Mesendoderm (in vitro differentiated cells): ENCODE measurements around the gene RUNX3.

Source experiments
- DNase-seq: peaks from one replicate; pipeline ENCODE4 v3.0.0; 2013
- H2AK5ac ChIP-seq: 2 replicates; pipeline ENCODE4 v1.6.1; 2013; ENCODE audit warnings: low read length, inconsistent platforms
- H2BK120ac ChIP-seq: 2 replicates; pipeline ENCODE4 v1.6.1; 2013; ENCODE audit warnings: low read depth, mild to moderate bottlenecking, low read length, moderate library complexity, mixed read lengths
- H2BK15ac ChIP-seq: replicated peaks from 2 replicates; pipeline ENCODE4 v1.6.1; 2013; ENCODE audit warnings: low read depth, mild to moderate bottlenecking, moderate library complexity
- H2BK5ac ChIP-seq: 2 replicates; pipeline ENCODE4 v1.6.1; 2013; ENCODE audit warnings: low read length, inconsistent platforms
- H3K18ac ChIP-seq: 2 replicates; pipeline ENCODE4 v1.6.1; 2013; ENCODE audit warnings: mild to moderate bottlenecking, low read length, mixed read lengths
- H3K23ac ChIP-seq: one replicate; pipeline ENCODE4 v1.6.1; 2013; ENCODE audit warnings: low read length
- H3K27ac ChIP-seq: 2 replicates; pipeline ENCODE4 v1.5.1; 2013; ENCODE audit warnings: low read depth, mild to moderate bottlenecking, inconsistent platforms, low read length, moderate library complexity
- H3K27me3 ChIP-seq: 2 replicates; pipeline ENCODE4 v1.6.1; 2013; ENCODE audit warnings: low read length, control low read depth, mild to moderate bottlenecking, inconsistent platforms; ENCODE audit not compliant: insufficient read depth, poor library complexity
- H3K36me3 ChIP-seq: 2 replicates; pipeline ENCODE4 v1.6.1; 2013; ENCODE audit warnings: low read length, inconsistent platforms; ENCODE audit not compliant: control insufficient read depth, insufficient read depth
- H3K4ac ChIP-seq: one replicate; pipeline ENCODE4 v1.6.1; 2013; ENCODE audit warnings: low read depth, mild to moderate bottlenecking, low read length, moderate library complexity
- H3K4me1 ChIP-seq: 2 replicates; pipeline ENCODE4 v1.6.1; 2013; ENCODE audit warnings: low read depth, low read length, inconsistent platforms; ENCODE audit not compliant: control insufficient read depth
- H3K4me2 ChIP-seq: 2 replicates; pipeline ENCODE4 v1.6.1; 2013; ENCODE audit warnings: low read length
- H3K4me3 ChIP-seq: 2 replicates; pipeline ENCODE4 v1.5.1; 2013; ENCODE audit warnings: mild to moderate bottlenecking, low read length
- H3K56ac ChIP-seq: one replicate; pipeline ENCODE4 v1.6.1; 2013; ENCODE audit warnings: low read length
- H3K79me1 ChIP-seq: 2 replicates; pipeline ENCODE4 v1.6.1; 2013; ENCODE audit warnings: low read length, inconsistent platforms
- H3K79me2 ChIP-seq: 2 replicates; pipeline ENCODE4 v1.6.1; 2013; ENCODE audit warnings: mild to moderate bottlenecking, low read length; ENCODE audit not compliant: control insufficient read depth, insufficient read depth
- H3K9ac ChIP-seq: 2 replicates; pipeline ENCODE4 v1.6.1; 2013; ENCODE audit warnings: low read length, inconsistent platforms
- H4K5ac ChIP-seq: one replicate; pipeline ENCODE4 v1.6.1; 2013; ENCODE audit warnings: low read length
- H4K8ac ChIP-seq: one replicate; pipeline ENCODE4 v1.6.1; 2013; ENCODE audit warnings: low read depth, mild to moderate bottlenecking, control low read depth, low read length, moderate library complexity
- WGBS: extraction: QIAGEN DNeasy Blood & Tissue Kit; methylation state at CpG from one replicate; pipeline ENCODE4 v1.1.7; 2013; ENCODE audit warnings: low lambda C conversion rate, missing lambda C conversion rate; ENCODE audit not compliant: insufficient coverage; ENCODE audit errors: extremely low coverage; 5-methylcytosine and 5-hydroxymethylcytosine counted together

Gene RUNX3

GRCh38 chr1:24905979-24906720 is 23.9 kb downstream of the RUNX3 start:
- Histone ChIP-seq H3K23ac (no peak overlapping the region), H3K27ac (no peak overlapping the region), H2AK5ac (no peak overlapping the region), H4K8ac (no peak overlapping the region), H3K56ac (no peak overlapping the region), H3K79me2 (no peaks in the 10 kb centered on the region), H3K27me3 (no peaks in the 10 kb centered on the region), H3K4me3 (no peak overlapping the region), H3K4ac (no peak overlapping the region), H4K5ac (no peak overlapping the region), H2BK5ac (no peak overlapping the region), H3K36me3 (no peaks in the 10 kb centered on the region), H3K4me2 (no peak overlapping the region), H3K18ac (no peak overlapping the region), H2BK120ac (no peak overlapping the region), H3K4me1 (no peaks in the 10 kb centered on the region), H3K9ac (no peak overlapping the region), H2BK15ac (no peak overlapping the region), H3K79me1 (no peaks in the 10 kb centered on the region)
- WGBS: no CpG with 5 or more reads among the region's 17 CpGs
- DNase-seq: no peak

GRCh38 chr1:24905355-24905978 is 24.6 kb downstream of the RUNX3 start:
- Histone ChIP-seq H3K56ac (no peak overlapping the region), H3K4me1 (no peaks in the 10 kb centered on the region), H2BK15ac (no peak overlapping the region), H2BK5ac (no peak overlapping the region), H2AK5ac (no peak overlapping the region), H3K27me3 (no peaks in the 10 kb centered on the region), H3K23ac (no peak overlapping the region), H3K18ac (no peak overlapping the region), H2BK120ac (no peak overlapping the region), H3K4me3 (no peak overlapping the region), H3K4ac (no peak overlapping the region), H3K4me2 (no peak overlapping the region), H3K36me3 (no peaks in the 10 kb centered on the region), H3K27ac (no peak overlapping the region), H3K79me1 (no peaks in the 10 kb centered on the region), H3K79me2 (no peaks in the 10 kb centered on the region), H4K5ac (no peak overlapping the region), H4K8ac (no peak overlapping the region), H3K9ac (no peak overlapping the region)
- no CpG with 5 or more reads among the region's 13 CpGs for WGBS
- DNase-seq: no peak

- no peak overlapping the region for H3K4ac ChIP-seq
- WGBS: no CpG with 5 or more reads among the region's 11 CpGs
Observed at GRCh38 chr1:24904731-24905354, 25.2 kb downstream of the RUNX3 start.

GRCh38 chr1:24903955-24904730 is 25.9 kb downstream of the RUNX3 start:
- H3K4me2 ChIP-seq: no peak overlapping the region
- no peaks in the 10 kb centered on the region for H3K79me2 ChIP-seq
- no peak overlapping the region for H3K9ac ChIP-seq
- no peak overlapping the region for H2AK5ac ChIP-seq
- no peak overlapping the region for H3K56ac ChIP-seq
- H3K18ac ChIP-seq: no peak overlapping the region
- no peak overlapping the region for H3K4ac ChIP-seq
- H4K8ac ChIP-seq: no peak overlapping the region
- H3K27me3 ChIP-seq: no peaks in the 10 kb centered on the region
- H3K4me3 ChIP-seq: no peak overlapping the region
- H3K23ac ChIP-seq: no peak overlapping the region
- H3K36me3 ChIP-seq: no peaks in the 10 kb centered on the region
- H2BK120ac ChIP-seq: no peak overlapping the region
- no peak overlapping the region for H2BK5ac ChIP-seq
- H3K27ac ChIP-seq: no peak overlapping the region
- H2BK15ac ChIP-seq: no peak overlapping the region
- DNase-seq: no peak
- no CpG with 5 or more reads among the region's 25 CpGs for WGBS
- no peak overlapping the region for H4K5ac ChIP-seq
- no peaks in the 10 kb centered on the region for H3K79me1 ChIP-seq
- H3K4me1 ChIP-seq: no peaks in the 10 kb centered on the region

More at GRCh38 chr1:24904731-24905354, 25.2 kb downstream of the RUNX3 start:
- H3K79me1 ChIP-seq: no peaks in the 10 kb centered on the region
- no peaks in the 10 kb centered on the region for H3K79me2 ChIP-seq
- H3K18ac ChIP-seq: no peak overlapping the region
- H4K8ac ChIP-seq: no peak overlapping the region
- H4K5ac ChIP-seq: no peak overlapping the region
- no peak overlapping the region for H3K9ac ChIP-seq
- no peak overlapping the region for H2BK15ac ChIP-seq
- no peak overlapping the region for H2AK5ac ChIP-seq
- H3K27ac ChIP-seq: no peak overlapping the region
- no peaks in the 10 kb centered on the region for H3K27me3 ChIP-seq
- H3K23ac ChIP-seq: no peak overlapping the region
- no peaks in the 10 kb centered on the region for H3K36me3 ChIP-seq
- no peak overlapping the region for H3K4me2 ChIP-seq
- no peaks in the 10 kb centered on the region for H3K4me1 ChIP-seq
- no peak overlapping the region for H2BK5ac ChIP-seq
- no peak for DNase-seq
- no peak overlapping the region for H2BK120ac ChIP-seq
- no peak overlapping the region for H3K4me3 ChIP-seq
- no peak overlapping the region for H3K56ac ChIP-seq

GRCh38 chr1:24903560-24903954 is 26.5 kb downstream of the RUNX3 start:
- Histone ChIP-seq H4K8ac (no peak overlapping the region), H3K79me2 (no peaks in the 10 kb centered on the region), H3K23ac (no peak overlapping the region), H3K79me1 (no peaks in the 10 kb centered on the region), H2AK5ac (no peak overlapping the region), H3K4me2 (no peak overlapping the region), H4K5ac (no peak overlapping the region), H3K4ac (no peak overlapping the region), H3K9ac (no peak overlapping the region), H3K36me3 (no peaks in the 10 kb centered on the region), H3K27me3 (no peaks in the 10 kb centered on the region), H3K4me1 (no peaks in the 10 kb centered on the region), H2BK15ac (no peak overlapping the region), H3K56ac (no peak overlapping the region), H2BK5ac (no peak overlapping the region), H3K27ac (no peak overlapping the region), H2BK120ac (no peak overlapping the region), H3K18ac (no peak overlapping the region), H3K4me3 (no peak overlapping the region)
- DNase-seq: no peak
- no CpG with 5 or more reads among the region's 6 CpGs for WGBS
